GM12872 (cell line): Measurements from ENCODE around the gene FLT1.

Experiments
- CTCF ChIP-seq: IDR thresholded peaks from 3 replicates; pipeline ENCODE4 v1.5.1; 2011; ENCODE audit warnings: low read depth, mild to moderate bottlenecking, low read length, moderate library complexity; ENCODE audit not compliant: insufficient read depth

FLT1 gene

GRCh38 chr13:28358708-28359107 is 136.2 kb downstream of the FLT1 start:
- no peak for TF ChIP-seq CTCF

GRCh38 chr13:28357911-28358433 is 137.0 kb downstream of the FLT1 start:
- TF ChIP-seq CTCF, result no peak

- no peak for TF ChIP-seq CTCF
These were observed 137.6 kb downstream of the FLT1 start for GRCh38 chr13:28357247-28357825.

DNA sequence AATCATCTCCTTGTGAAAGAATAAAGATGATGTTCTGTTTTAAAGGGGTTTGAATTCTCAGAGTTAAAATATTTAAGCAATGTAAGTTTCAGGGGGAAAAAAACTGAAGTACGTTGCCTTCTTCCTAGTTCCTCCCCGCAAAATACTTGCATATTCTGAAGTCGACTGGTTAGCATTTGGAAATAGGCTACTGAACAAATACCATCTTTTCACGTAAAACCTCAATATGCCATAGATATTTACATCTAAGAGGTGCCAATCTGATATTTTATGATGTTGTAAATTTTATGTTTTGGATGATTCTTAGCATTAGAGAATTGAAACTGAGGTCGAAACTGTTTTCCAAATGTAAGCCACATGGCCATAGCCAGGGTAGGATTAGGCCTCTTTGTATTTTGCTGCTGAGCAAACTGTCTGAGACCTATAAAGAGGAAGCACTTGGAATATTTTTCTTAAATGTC is 138.3 kb downstream of the FLT1 start:
- no peak for TF ChIP-seq CTCF

DNA sequence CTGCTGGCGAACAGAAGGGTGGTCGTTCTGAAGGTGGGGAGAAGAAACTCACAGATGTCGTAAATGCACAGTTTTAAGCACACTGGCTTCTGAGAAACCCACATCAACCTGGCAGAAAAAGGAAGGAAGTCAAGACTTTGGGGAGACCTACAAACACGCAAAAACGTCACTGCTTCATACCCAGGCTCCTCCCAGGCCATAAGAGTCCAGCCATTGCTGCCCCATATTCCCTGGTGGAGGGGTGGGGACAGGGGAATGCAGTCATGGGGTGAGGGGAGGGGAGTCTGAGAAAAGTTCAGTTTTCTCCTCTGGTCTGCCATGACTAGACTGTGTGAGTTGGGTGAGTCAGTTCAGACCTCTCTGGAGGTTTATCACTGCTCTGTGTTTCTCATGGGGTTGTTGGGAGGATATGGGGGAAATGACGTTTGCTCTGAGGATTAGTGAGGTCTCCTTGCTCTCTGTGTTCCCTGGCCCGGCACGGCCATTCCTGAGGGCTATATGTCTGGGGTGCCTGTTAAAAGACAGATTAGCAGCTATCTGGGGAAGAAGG is 139.0 kb downstream of the FLT1 start:
- TF ChIP-seq CTCF, result no peak

DNA sequence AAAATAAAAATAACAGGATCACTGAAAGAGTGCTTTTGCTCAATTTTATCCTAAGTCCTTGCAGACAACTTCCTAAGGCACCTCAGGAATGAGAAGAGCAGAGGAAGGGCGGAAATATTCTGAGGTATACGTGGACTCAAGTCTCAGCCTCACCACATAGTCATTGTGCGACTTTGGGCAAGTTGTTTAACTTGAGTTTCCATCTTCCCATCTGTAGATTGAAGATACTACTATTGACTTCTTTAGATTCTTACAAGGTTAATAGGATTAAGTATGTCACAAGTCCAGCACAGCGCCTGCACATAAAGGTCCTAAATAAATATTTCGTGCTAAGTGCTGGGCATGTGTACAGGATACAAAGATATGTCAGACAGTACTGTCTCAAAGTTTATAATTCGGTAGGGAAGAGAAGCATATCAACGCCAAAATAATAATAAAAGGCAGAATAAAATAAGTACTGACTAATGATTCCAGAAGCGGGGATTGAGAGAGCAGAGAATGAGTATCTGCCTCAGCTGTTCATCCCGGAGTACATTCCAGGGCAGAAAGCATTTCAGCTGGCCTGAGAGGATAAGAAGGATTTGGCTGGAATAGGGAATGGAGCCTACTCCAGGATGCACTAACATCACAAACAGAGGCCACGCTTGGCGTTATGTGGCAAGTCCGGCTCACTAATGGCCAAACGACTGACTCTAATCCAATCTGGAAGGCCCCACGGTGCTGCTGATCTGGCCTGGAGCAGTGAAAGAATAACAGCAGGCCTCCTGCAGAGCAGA is 139.7 kb downstream of the FLT1 start:
- no peak for TF ChIP-seq CTCF

DNA sequence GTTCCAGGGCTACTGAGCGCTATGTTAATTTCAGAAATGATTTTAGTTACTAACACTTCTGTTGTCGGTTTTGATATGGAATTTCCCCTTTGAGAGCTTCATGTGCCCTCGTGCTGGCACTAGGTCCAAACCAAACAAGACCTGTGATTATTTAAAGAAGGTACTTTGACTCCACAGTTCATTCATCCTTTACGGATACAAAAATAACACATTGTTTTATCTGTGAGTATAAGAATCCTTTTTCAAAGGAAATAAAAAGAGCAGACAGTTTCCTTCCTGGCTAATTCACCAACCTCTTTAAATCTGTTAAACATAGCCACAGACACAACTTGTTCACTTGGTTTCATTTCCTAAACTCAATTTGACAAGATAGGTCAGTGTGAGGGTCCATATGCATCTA is 141.2 kb downstream of the FLT1 start:
- TF ChIP-seq CTCF, result no peak
